K562 (cell line): ENCODE results near the gene TYROBP. TPM values are rescaled to one million over a fixed set of nuclear protein-coding genes. Genes with fewer than 3 reads are reported as not detected.
A peak's percentile ranks its signal among the peaks of the same experiment; 100 is the strongest.

Experiments used
- ATAC-seq: fragments of 200-7000 bp; cut with Tn5 transposase; 3 replicates; pipeline ENCODE4 v1.9.1; 2020; ENCODE audit warnings: moderate library complexity
- BruUV-seq: library from RNA; stranded (reverse); fragments of 400-500 nt; replicated peaks from 2 replicates; lab custom pipeline; 2021; lab: Mats Ljungman, UMichigan
- CTCF ChIA-PET: fragments of 300-600 bp; formaldehyde crosslinking; extraction: SDS; loops from one replicate; lab custom pipeline; 2021; ENCODE audit warnings: low intra/inter-chr PET ratio; lab: Yijun Ruan, JAX
- POLR2A ChIA-PET: fragments of 300-600, 350-650 bp; sonication (Branson Sonifier 250); formaldehyde crosslinking; extraction: SDS; loops from one replicate; lab custom pipeline; 2021; ENCODE audit warnings: antibody characterized with exemption, inconsistent platforms; lab: Yijun Ruan, JAX
- DNase-seq, 4 experiments: peaks; one replicate each; pipeline versions ENCODE4 v3.0.0 to v3.0.0-alpha.2; 2011 to 2018; ENCODE audit warnings: low spot score in 3 of 4, mixed read lengths in 3 of 4; ENCODE audit errors: extremely low read depth in 1 of 4
- FAIRE-seq: peaks from 2 replicates; lab custom pipeline; 2011; peaks lifted over from hg19 to GRCh38; lab: Jason Lieb, UNC
- H2AFZ ChIP-seq: 2 replicates; pipeline ENCODE4 v1.6.0; 2011; ENCODE audit warnings: low read depth, low read length, control low read depth, inconsistent platforms
- H3K27ac ChIP-seq: fragments of 200-600 bp; 3 replicates; pipeline ENCODE4 v1.8.0; 2011; ENCODE audit warnings: low read depth, mild to moderate bottlenecking, control low read depth, inconsistent platforms, low read length, moderate library complexity, mixed read lengths; ENCODE audit errors: extremely low read depth
- H3K27me3 ChIP-seq, 2 experiments: fragments of 300-600 bp in 1 of 2; 2 replicates in 1 of 2; 3 replicates in 1 of 2; pipeline versions ENCODE4 v1.6.0 to v1.8.0; 2011; ENCODE audit warnings: inconsistent platforms in 2 of 2, low read length in 2 of 2, mild to moderate bottlenecking in 1 of 2, mixed read lengths in 1 of 2, moderate library complexity in 1 of 2; ENCODE audit not compliant: control insufficient read depth in 2 of 2, insufficient read depth in 2 of 2
- H3K36me3 ChIP-seq: fragments of 300-600 bp; 3 replicates; pipeline ENCODE4 v1.8.0; 2011; ENCODE audit warnings: mild to moderate bottlenecking, low read length, inconsistent platforms; ENCODE audit not compliant: control insufficient read depth, insufficient read depth
- H3K4me1 ChIP-seq, 2 experiments: fragments of 200-600 bp in 1 of 2; replicated peaks in 1 of 2; 2 replicates in 1 of 2; 3 replicates in 1 of 2; pipeline versions ENCODE4 v1.5.1 to v1.8.0; 2011; ENCODE audit warnings: inconsistent platforms in 2 of 2, low read length in 2 of 2, mild to moderate bottlenecking in 1 of 2, mixed read lengths in 1 of 2, moderate library complexity in 1 of 2; ENCODE audit not compliant: control insufficient read depth in 2 of 2, insufficient read depth in 2 of 2
- H3K4me2 ChIP-seq: 2 replicates; pipeline ENCODE4 v1.6.1; 2011; ENCODE audit warnings: low read length, control low read depth, inconsistent platforms, mixed read lengths; ENCODE audit not compliant: insufficient read depth
- H3K4me3 ChIP-seq: fragments of 200-600 bp; sonication (generic), shearing (Covaris generic); 2 replicates; pipeline ENCODE4 v1.5.1; 2016; ENCODE audit warnings: control low read depth, inconsistent platforms
- H3K79me2 ChIP-seq: fragments of 200-600 bp; 3 replicates; pipeline ENCODE4 v1.8.0; 2011; ENCODE audit warnings: low read length, inconsistent platforms; ENCODE audit not compliant: control insufficient read depth, insufficient read depth
- H3K9ac ChIP-seq, 2 experiments: 2 replicates each; pipeline versions ENCODE4 v1.6.0 to v1.6.1; 2011; ENCODE audit warnings: low read depth in 2 of 2, low read length in 2 of 2, control low read depth in 1 of 2, inconsistent platforms in 1 of 2, mild to moderate bottlenecking in 1 of 2, mixed read lengths in 1 of 2; ENCODE audit not compliant: insufficient read depth in 1 of 2
- H3K9me1 ChIP-seq: one replicate; pipeline ENCODE4 v1.6.0; 2011; ENCODE audit warnings: inconsistent platforms, mild to moderate bottlenecking, low read length, moderate library complexity; ENCODE audit not compliant: control insufficient read depth, insufficient read depth
- H3K9me3 ChIP-seq: replicated peaks from 2 replicates; pipeline ENCODE4 v1.5.1; 2011; ENCODE audit warnings: low read depth, low read length, inconsistent platforms; ENCODE audit not compliant: control insufficient read depth, insufficient read depth
- H4K20me1 ChIP-seq: replicated peaks from 2 replicates; pipeline ENCODE4 v1.6.1; 2011; ENCODE audit warnings: low read length, inconsistent platforms, mixed read lengths; ENCODE audit not compliant: control insufficient read depth, insufficient read depth
- GATAD2A ChIP-seq: fragments of 450-650 bp; IDR thresholded peaks from 2 replicates; pipeline ENCODE4 v1.6.1; 2017
- RB1 ChIP-seq: fragments of 450-650 bp; IDR thresholded peaks from 2 replicates; pipeline ENCODE4 v1.6.1; 2017; ENCODE audit warnings: low read depth, mild to moderate bottlenecking
- SOX6 ChIP-seq: fragments of 450-650 bp; IDR thresholded peaks from 2 replicates; pipeline ENCODE4 v1.6.1; 2014; ENCODE audit warnings: mild to moderate bottlenecking
- TFAP4 ChIP-seq: sonication (generic); formaldehyde crosslinking; IDR thresholded peaks from 2 replicates; pipeline ENCODE4 v1.8.0; 2022; ENCODE audit warnings: missing genetic modification reagents, mild to moderate bottlenecking, moderate library complexity, borderline replicate concordance
- ZFP36 ChIP-seq: fragments of 150-350 bp; IDR thresholded peaks from 2 replicates; pipeline ENCODE4 v1.6.1; 2018; ENCODE audit warnings: low read length, low read depth; ENCODE audit not compliant: partially characterized antibody
- ZNF146 ChIP-seq: IDR thresholded peaks from one replicate; pipeline ENCODE4 v1.6.1; 2018; ENCODE audit warnings: missing compliant biosample characterization; ENCODE audit not compliant: unreplicated experiment
- ZNF23 ChIP-seq: fragments of 250-450 bp; sonication (Bioruptor Pico); IDR thresholded peaks from 2 replicates; pipeline ENCODE4 v1.4.0; 2020; ENCODE audit warnings: mild to moderate bottlenecking
- WGBS: fragments of 100-300 bp; shearing (Covaris generic); methylation state at CpG from one replicate; pipeline ENCODE4 v1.1.6; 2016; ENCODE audit warnings: low coverage, mixed read lengths; ENCODE audit not compliant: insufficient coverage; ENCODE audit errors: missing lambda C conversion rate; 5-methylcytosine and 5-hydroxymethylcytosine counted together
- in situ Hi-C: fragments of 300-500 bp; cut with MboI; formaldehyde crosslinking; loops from 4 replicates; pipeline ENCODE4 v1.15.0; 2018; ENCODE audit warnings: inconsistent platforms, mixed read lengths
- intact Hi-C: fragments of 100-400 bp; cut with micrococcal nuclease; formaldehyde crosslinking; loops from 2 replicates; pipeline ENCODE4 v1.14.2; 2022
- polyA plus RNA-seq, 8 experiments: library from polyadenylated mRNA; depleted of rRNA in 4 of 8; stranded (reverse) in 5 of 8; unstranded in 3 of 8; fragments of >200 nt; fragmentation: Nextera tagmentation in 2 of 8; fragmentation: Illumina TruSeq in 1 of 8; extraction: Ambion mirVana in 2 of 8; extraction: Trizol in 1 of 8; gene quantifications; 2 replicates each; pipeline versions ENCODE4 v1.2.1 to v1.2.3, GENCODE V29; 2011 to 2014; ENCODE audit warnings: inconsistent platforms in 1 of 8, missing spikeins in 1 of 8
- total RNA-seq, 7 experiments: library from RNA; depleted of rRNA in 6 of 7; stranded (reverse); fragments of >200 nt in 6 of 7; fragmentation: Illumina TruSeq in 2 of 7; extraction: Trizol in 2 of 7; gene quantifications; 2 replicates each; pipeline versions ENCODE4 v1.2.1 to v1.2.3, GENCODE V29; 2011 to 2021; ENCODE audit warnings: low replicate concordance in 1 of 7

TYROBP gene
- total and polyA plus RNA-seq, 9 of the 15 experiments (the other 6 are each of a cell fraction or from before 2014, with no cell fraction given), result 0.72 to 8.2 (median 2.4) TPM

GRCh38 chr19:35861640-35862160 lies 46.4 kb downstream of the TYROBP start:
- peaks cover 5% of the 10 kb centered on the region; the same call in 1 of the 2 replicates for H3K9me3 ChIP-seq
- FAIRE-seq (no peak), DNase-seq (no peak), ATAC-seq (no peak)
- peaks cover 7 to 41% of the 10 kb centered on the region in 2 experiments; a peak in 3 of 5 replicates for H3K4me1 ChIP-seq
- no peak overlapping the region for H3K27ac ChIP-seq
- no peaks in the 10 kb centered on the region for H3K79me2 ChIP-seq
- peak overlapping the region; percentile 21; the same call in 1 of the 2 replicates for H3K4me2 ChIP-seq
- H2AFZ ChIP-seq, result peak overlapping the region; percentile 47; the same call in 1 of the 2 replicates
- peaks cover 6 to 34% of the 10 kb centered on the region in 2 experiments; a peak in 3 of 5 replicates for H3K27me3 ChIP-seq
- H3K36me3 ChIP-seq, result no peaks in the 10 kb centered on the region
- no peaks in the 10 kb centered on the region for H4K20me1 ChIP-seq
- no TSS peak for BruUV-seq
- in situ Hi-C loops, result no loop called here
- 33% methylated on average over 13 of the region's 19 CpGs for WGBS
- intact Hi-C loops, result no loop called here
- H3K9me1 ChIP-seq, result no peaks in the 10 kb centered on the region
- peak overlapping the region in 1 of 2 experiments; percentile 66; a peak in 1 of 4 replicates for H3K9ac ChIP-seq
- ChIA-PET CTCF (no interaction called here), POLR2A (interaction anchor here (1.9 kb wide), 1 partner anchor 13 kb away, joined by 7 read pairs; no protein-coding TSS in a partner anchor)
- H3K4me3 ChIP-seq, result no peak overlapping the region
- TF ChIP-seq GATAD2A (no peak), ZNF23 (CRISPR knock-in tag) (no peak), ZFP36 (peak; percentile 49), SOX6 (no peak), TFAP4 (CRISPR knock-in tag) (no peak), RB1 (no peak), ZNF146 (CRISPR knock-in tag) (no peak)
